Muscle of leg (tissue), 11 donors: ENCODE results near the gene ACE. TPM values are rescaled to one million over a fixed set of nuclear protein-coding genes. Genes with fewer than 3 reads are reported as not detected.
"Not testable (repeated sequence)": the region's sequence is repeated elsewhere in the genome, so short reads cannot be mapped to it uniquely, and the experiment has no call there.

Source experiments
- DNase-seq: peaks from one replicate; pipeline ENCODE4 v3.0.0; 2013
- H3K27ac ChIP-seq: one replicate; pipeline ENCODE4 v1.5.1; 2013; ENCODE audit warnings: mild to moderate bottlenecking, low read length, control low read depth
- H3K27me3 ChIP-seq: one replicate; pipeline ENCODE4 v1.6.1; 2013; ENCODE audit warnings: low read length; ENCODE audit not compliant: control insufficient read depth, insufficient read depth
- H3K36me3 ChIP-seq: one replicate; pipeline ENCODE4 v1.6.1; 2013; ENCODE audit warnings: low read length; ENCODE audit not compliant: control insufficient read depth, insufficient read depth
- H3K4me1 ChIP-seq: one replicate; pipeline ENCODE4 v1.6.1; 2013; ENCODE audit warnings: low read length; ENCODE audit not compliant: control insufficient read depth, insufficient read depth
- H3K4me3 ChIP-seq: one replicate; pipeline ENCODE4 v1.5.1; 2013; ENCODE audit warnings: low read length, control low read depth
- H3K9me3 ChIP-seq: replicated peaks from 2 replicates; pipeline ENCODE4 v1.6.1; 2013; ENCODE audit warnings: low read depth, low read length; ENCODE audit not compliant: control insufficient read depth
- WGBS: methylation state at CpG from one replicate; pipeline ENCODE4 v1.1.5; 2013; ENCODE audit warnings: missing lambda C conversion rate; ENCODE audit not compliant: insufficient coverage; 5-methylcytosine and 5-hydroxymethylcytosine counted together
- polyA plus RNA-seq, 8 donors: library from polyadenylated mRNA; unstranded; fragments of 120-200 nt; gene quantifications; one replicate each; pipeline versions ENCODE4 v1.2.1 to v1.2.3, GENCODE V29; 2013; ENCODE audit warnings: inconsistent platforms in 1 of 8, low replicate concordance in 1 of 8; ENCODE audit not compliant: insufficient read length in 8 of 8, insufficient read depth in 1 of 8
- total RNA-seq: library from RNA; stranded (reverse); fragments of 120-200 nt; gene quantifications from one replicate; pipeline ENCODE4 v1.2.4, GENCODE V29; 2013

Gene ACE
- total and polyA plus RNA-seq, 9 donors: 5.1 to 20.3 (median 7.4) TPM

DNA sequence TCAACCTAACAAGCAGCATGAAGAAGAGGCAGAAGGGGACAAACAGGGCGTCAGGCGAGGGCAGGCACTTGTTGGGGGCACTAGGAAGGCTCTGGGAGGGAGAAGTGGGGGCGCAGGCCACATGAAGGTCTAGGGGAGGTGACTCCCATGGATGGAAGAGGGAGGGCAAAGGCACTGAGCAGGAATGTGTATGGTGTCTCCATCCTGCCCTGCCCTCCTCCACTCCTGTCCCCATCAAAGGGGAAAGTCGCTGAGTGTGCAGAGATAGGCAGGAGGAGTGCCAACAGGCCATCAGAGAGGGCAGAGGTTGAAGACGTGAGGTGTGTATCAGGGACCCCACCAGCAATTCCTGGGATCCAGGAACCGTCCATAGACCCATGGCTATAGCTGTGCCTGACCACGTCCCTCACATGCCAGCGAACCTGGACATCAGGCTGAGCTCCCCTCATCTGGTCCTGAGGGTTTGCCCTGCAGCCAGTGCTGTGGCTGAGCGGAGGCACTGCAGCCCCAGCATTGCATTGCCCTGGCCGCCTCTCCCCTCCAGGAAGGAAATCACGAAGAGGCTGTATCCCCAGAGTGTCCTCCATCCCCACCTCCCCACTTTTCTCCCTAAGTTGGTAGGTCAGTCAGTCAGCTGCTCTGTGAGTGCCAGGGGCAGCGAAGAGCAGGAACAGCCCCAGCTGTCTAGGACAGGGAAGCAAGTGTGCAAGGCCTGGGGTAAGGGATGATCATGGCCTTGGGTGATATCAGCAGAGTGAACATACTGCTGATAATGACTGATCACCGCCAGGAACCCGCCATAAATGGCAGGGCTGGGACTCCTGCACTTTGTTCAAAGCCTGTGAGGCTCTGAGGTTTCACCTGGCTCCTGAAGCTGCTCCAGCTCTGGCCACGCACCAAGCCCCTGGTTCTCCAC lies 24.6 kb upstream of the ACE start:
- Histone ChIP-seq H3K4me3 (no peak overlapping the region), H3K27me3 (peaks cover 5% of the 10 kb centered on the region), H3K27ac (no peak overlapping the region), H3K4me1 (peaks cover 13% of the 10 kb centered on the region), H3K9me3 (no peaks in the 10 kb centered on the region), H3K36me3 (no peaks in the 10 kb centered on the region)
- WGBS: 77% methylated on average over 11 of the region's 15 CpGs
- no peak for DNase-seq

- 45% methylated on average over 6 of the region's 7 CpGs for WGBS
- no peak overlapping the region for H3K4me3 ChIP-seq
- H3K27me3 ChIP-seq: peaks cover 5% of the 10 kb centered on the region
- no peaks in the 10 kb centered on the region for H3K36me3 ChIP-seq
- H3K9me3 ChIP-seq: no peaks in the 10 kb centered on the region
- DNase-seq: no peak
- no peak overlapping the region for H3K27ac ChIP-seq
- peaks cover 5% of the 10 kb centered on the region for H3K4me1 ChIP-seq
Observed at GRCh38 chr17:63452962-63453551, 23.8 kb upstream of the ACE start.

DNA sequence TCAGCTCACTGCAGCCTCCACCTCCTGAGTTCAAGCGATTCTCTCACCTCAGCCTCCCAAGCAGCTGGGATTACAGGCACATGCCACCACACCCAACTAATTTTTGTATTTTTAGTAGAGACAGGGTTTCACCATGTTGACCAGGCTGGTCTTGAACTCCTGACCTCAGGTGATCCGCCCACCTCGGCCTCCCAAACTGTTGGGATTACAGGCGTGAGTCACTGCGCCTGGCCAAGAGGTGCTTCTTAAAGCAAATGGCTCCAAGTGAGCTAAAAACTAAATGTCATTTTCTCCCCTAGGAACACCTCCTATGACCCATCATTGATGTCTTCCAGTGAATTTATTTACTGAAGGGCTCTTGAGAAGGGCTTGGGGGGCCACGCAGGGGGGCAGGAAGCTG lies 22.5 kb upstream of the ACE start:
- DNase-seq: not testable (repeated sequence)
- 71% methylated on average over 1 of the region's 6 CpGs for WGBS

GRCh38 chr17:63454915-63455314 lies 21.9 kb upstream of the ACE start:
- no peak for DNase-seq
- no peak overlapping the region for H3K27ac ChIP-seq
- peaks cover 4% of the 10 kb centered on the region for H3K27me3 ChIP-seq
- H3K9me3 ChIP-seq: no peaks in the 10 kb centered on the region
- no peaks in the 10 kb centered on the region for H3K36me3 ChIP-seq
- H3K4me1 ChIP-seq: peaks cover under 1% of the 10 kb centered on the region
- 29% methylated on average over 3 of the region's 5 CpGs for WGBS
- H3K4me3 ChIP-seq: no peak overlapping the region

More for the DNA sequence above, 22.5 kb upstream of the ACE start:
- H3K4me3 ChIP-seq, H3K4me1 ChIP-seq, H3K9me3 ChIP-seq, H3K27ac ChIP-seq, H3K36me3 ChIP-seq, H3K27me3 ChIP-seq: not testable (repeated sequence)

DNA sequence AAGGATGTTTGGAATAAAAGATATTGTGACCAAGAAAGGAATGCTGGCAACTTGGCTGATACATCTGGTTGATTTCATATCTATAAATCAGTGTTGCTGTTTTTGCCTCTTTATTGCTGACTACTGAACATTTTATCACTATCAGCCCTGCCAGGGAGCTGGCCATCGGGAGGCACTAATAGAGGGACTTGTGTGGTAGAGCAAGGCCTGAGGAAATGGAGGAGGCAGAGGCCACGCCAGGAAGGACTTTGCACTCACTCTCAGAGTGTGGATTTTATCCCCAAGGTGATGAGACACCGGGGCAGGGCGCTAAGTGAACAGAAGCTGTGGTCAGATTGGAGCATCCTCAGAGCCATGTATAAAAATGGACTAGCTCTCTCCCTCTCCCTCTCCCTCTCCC lies 21.4 kb upstream of the ACE start:
- H3K36me3 ChIP-seq: no peaks in the 10 kb centered on the region
- 67% methylated on average over 1 of the region's 4 CpGs for WGBS
- no peaks in the 10 kb centered on the region for H3K4me1 ChIP-seq
- DNase-seq: no peak
- no peaks in the 10 kb centered on the region for H3K9me3 ChIP-seq
- H3K27me3 ChIP-seq: no peaks in the 10 kb centered on the region
- no peak overlapping the region for H3K4me3 ChIP-seq
- H3K27ac ChIP-seq: no peak overlapping the region

DNA sequence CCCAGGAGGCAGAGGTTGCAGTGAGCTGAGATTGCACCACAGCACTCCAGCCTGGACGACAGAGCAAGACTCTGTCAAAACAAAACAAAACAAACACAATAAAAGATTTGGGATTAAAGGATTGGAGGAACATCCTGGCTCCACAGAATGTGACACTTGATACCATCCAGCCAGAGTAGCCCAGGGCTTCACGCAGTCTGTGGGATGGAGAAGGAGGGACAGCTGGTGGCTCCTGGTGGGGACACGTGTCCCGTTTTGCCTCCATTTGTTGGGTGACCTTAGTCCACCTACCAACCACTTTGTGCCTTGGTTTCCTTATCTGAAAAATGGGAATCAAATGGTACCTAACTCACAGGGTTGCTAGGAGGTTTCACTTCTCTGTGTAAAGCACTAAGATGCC lies 18.4 kb upstream of the ACE start:
- no peaks in the 10 kb centered on the region for H3K36me3 ChIP-seq
- DNase-seq: no peak
- H3K27me3 ChIP-seq: no peaks in the 10 kb centered on the region
- no peaks in the 10 kb centered on the region for H3K4me1 ChIP-seq
- H3K4me3 ChIP-seq: no peak overlapping the region
- H3K9me3 ChIP-seq: no peaks in the 10 kb centered on the region
- WGBS: no CpG with 5 or more reads among the region's 4 CpGs
- H3K27ac ChIP-seq: no peak overlapping the region

- H3K36me3 ChIP-seq: no peaks in the 10 kb centered on the region
- H3K9me3 ChIP-seq: no peaks in the 10 kb centered on the region
- no peak overlapping the region for H3K27ac ChIP-seq
- no peak for DNase-seq
- H3K4me3 ChIP-seq: no peak overlapping the region
- no peaks in the 10 kb centered on the region for H3K27me3 ChIP-seq
- H3K4me1 ChIP-seq: no peaks in the 10 kb centered on the region
- WGBS: 24% methylated on average over 4 of the region's 9 CpGs
Observed at GRCh38 chr17:63460018-63460417, 16.8 kb upstream of the ACE start.

DNA sequence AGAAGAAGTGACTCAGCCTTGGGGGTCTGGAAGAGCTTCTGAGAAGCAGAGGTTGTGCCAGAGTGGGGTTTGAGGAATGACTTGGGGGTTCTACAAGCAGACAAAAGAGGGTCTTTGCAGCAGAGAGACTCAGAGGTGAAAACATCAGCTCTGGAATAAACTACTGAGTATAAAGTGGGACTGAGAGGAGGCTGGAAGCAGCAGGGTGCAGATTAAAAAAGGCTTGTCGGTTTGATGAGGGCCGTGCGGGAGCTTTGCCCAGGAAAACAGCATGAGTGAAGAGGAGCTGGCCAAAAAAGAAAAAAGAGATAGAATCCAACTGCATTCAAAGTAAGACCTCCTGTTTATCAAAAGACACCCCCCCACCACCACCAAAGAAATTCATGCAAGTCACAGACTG lies 13.1 kb upstream of the ACE start:
- Histone ChIP-seq H3K36me3 (no peaks in the 10 kb centered on the region), H3K9me3 (no peaks in the 10 kb centered on the region), H3K27ac (no peak overlapping the region), H3K4me3 (no peak overlapping the region), H3K4me1 (no peaks in the 10 kb centered on the region), H3K27me3 (no peaks in the 10 kb centered on the region)
- no peak for DNase-seq
- no CpG with 5 or more reads among the region's 3 CpGs for WGBS

- Histone ChIP-seq H3K9me3 (no peaks in the 10 kb centered on the region), H3K4me3 (no peak overlapping the region), H3K27ac (no peak overlapping the region), H3K4me1 (no peaks in the 10 kb centered on the region), H3K27me3 (no peaks in the 10 kb centered on the region), H3K36me3 (no peaks in the 10 kb centered on the region)
- no CpG with 5 or more reads among the region's 4 CpGs for WGBS
- DNase-seq: no peak
Observed at GRCh38 chr17:63464691-63465236, 12.1 kb upstream of the ACE start.

DNA sequence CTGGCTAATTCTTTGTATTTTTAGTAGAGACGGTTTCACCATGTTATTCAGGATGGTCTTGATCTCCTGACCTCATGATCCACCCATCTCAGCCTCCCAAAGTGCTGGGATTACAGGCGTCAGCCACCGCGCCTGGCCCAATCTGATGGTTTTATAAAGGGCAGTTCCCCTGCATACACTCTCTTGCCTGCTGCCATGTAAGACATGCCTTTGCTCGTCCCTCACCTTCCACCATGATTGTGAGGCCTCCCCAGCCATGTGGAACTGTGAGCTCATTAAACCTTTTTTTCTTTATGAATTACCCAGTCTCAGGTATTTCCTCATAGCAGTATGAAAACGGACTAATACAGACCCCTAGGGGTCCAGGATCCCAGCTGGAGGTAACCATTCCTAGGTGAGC lies 8.8 kb upstream of the ACE start:
- H3K27ac ChIP-seq, H3K4me1 ChIP-seq, H3K4me3 ChIP-seq, H3K9me3 ChIP-seq, H3K36me3 ChIP-seq, H3K27me3 ChIP-seq, DNase-seq: not testable (repeated sequence)
- 85% methylated on average over 6 of the region's 6 CpGs for WGBS
